H9 (cell line): ENCODE measurements around the gene TBXA2R. TPM values are rescaled to one million over a fixed set of nuclear protein-coding genes. Genes with fewer than 3 reads are reported as not detected.

ENCODE experiments used
- DNase-seq: peaks from one replicate; pipeline ENCODE4 v3.0.0-alpha.2; 2017
- H2AFZ ChIP-seq: one replicate; pipeline ENCODE4 v1.6.1; 2013; ENCODE audit warnings: mild to moderate bottlenecking, low read length, control low read depth, moderate library complexity
- H2AK5ac ChIP-seq: 2 replicates; pipeline ENCODE4 v1.6.1; 2013; ENCODE audit warnings: low read length, control low read depth, mixed read lengths; ENCODE audit not compliant: insufficient read length
- H2BK120ac ChIP-seq: one replicate; pipeline ENCODE4 v1.6.1; 2013; ENCODE audit warnings: low read depth, mild to moderate bottlenecking, low read length, control low read depth, inconsistent platforms; ENCODE audit not compliant: poor library complexity, severe bottlenecking
- H2BK12ac ChIP-seq: 2 replicates; pipeline ENCODE4 v1.6.1; 2013; ENCODE audit warnings: low read length, control low read depth, mixed read lengths, low read depth; ENCODE audit not compliant: insufficient read length
- H2BK15ac ChIP-seq: 2 replicates; pipeline ENCODE4 v1.6.1; 2013; ENCODE audit warnings: low read depth, low read length, control low read depth
- H2BK20ac ChIP-seq: one replicate; pipeline ENCODE4 v1.6.1; 2013; ENCODE audit warnings: low read depth, mild to moderate bottlenecking, low read length, control low read depth, inconsistent platforms; ENCODE audit not compliant: poor library complexity, severe bottlenecking
- H2BK5ac ChIP-seq: 2 replicates; pipeline ENCODE4 v1.6.1; 2013; ENCODE audit warnings: low read length, control low read depth, mixed read lengths; ENCODE audit not compliant: insufficient read length
- H3K14ac ChIP-seq: 2 replicates; pipeline ENCODE4 v1.6.1; 2013; ENCODE audit warnings: low read length, control low read depth; ENCODE audit not compliant: insufficient read depth
- H3K18ac ChIP-seq: 2 replicates; pipeline ENCODE4 v1.6.1; 2013; ENCODE audit warnings: low read depth, mild to moderate bottlenecking, mixed read lengths, low read length, control low read depth; ENCODE audit not compliant: insufficient read length
- H3K23ac ChIP-seq: 2 replicates; pipeline ENCODE4 v1.6.1; 2013; ENCODE audit warnings: low read length, control low read depth, mixed read lengths, low read depth; ENCODE audit not compliant: insufficient read length
- H3K23me2 ChIP-seq: 2 replicates; pipeline ENCODE4 v1.6.1; 2013; ENCODE audit warnings: low read depth, mild to moderate bottlenecking, mixed read lengths, low read length, control low read depth; ENCODE audit not compliant: insufficient read length, poor library complexity, severe bottlenecking
- H3K27ac ChIP-seq: 2 replicates; pipeline ENCODE4 v1.5.1; 2013; ENCODE audit warnings: low read length, control low read depth, mixed read lengths, low read depth; ENCODE audit not compliant: insufficient read length
- H3K27me3 ChIP-seq: 2 replicates; pipeline ENCODE4 v1.6.1; 2013; ENCODE audit warnings: low read length, control low read depth, inconsistent platforms; ENCODE audit not compliant: insufficient read depth
- H3K4ac ChIP-seq: 2 replicates; pipeline ENCODE4 v1.6.1; 2013; ENCODE audit warnings: low read depth, mild to moderate bottlenecking, control low read depth, inconsistent platforms, low read length, moderate library complexity
- H3K4me1 ChIP-seq: 2 replicates; pipeline ENCODE4 v1.6.1; 2013; ENCODE audit warnings: low read length, control low read depth, inconsistent platforms; ENCODE audit not compliant: insufficient read depth
- H3K4me2 ChIP-seq: 2 replicates; pipeline ENCODE4 v1.6.1; 2013; ENCODE audit warnings: low read length, control low read depth, mixed read lengths; ENCODE audit not compliant: insufficient read length, insufficient read depth
- H3K56ac ChIP-seq: 2 replicates; pipeline ENCODE4 v1.6.1; 2013; ENCODE audit warnings: low read depth, mild to moderate bottlenecking, mixed read lengths, low read length, control low read depth; ENCODE audit not compliant: insufficient read length
- H3K79me1 ChIP-seq: 2 replicates; pipeline ENCODE4 v1.6.1; 2013; ENCODE audit warnings: low read depth, mild to moderate bottlenecking, moderate library complexity, low read length, control low read depth, inconsistent platforms; ENCODE audit not compliant: insufficient read depth, poor library complexity, severe bottlenecking
- H3K79me2 ChIP-seq: 2 replicates; pipeline ENCODE4 v1.6.1; 2013; ENCODE audit warnings: low read length, control low read depth, inconsistent platforms; ENCODE audit not compliant: insufficient read depth
- H3K9ac ChIP-seq: 2 replicates; pipeline ENCODE4 v1.6.1; 2013; ENCODE audit warnings: low read length, control low read depth, mixed read lengths; ENCODE audit not compliant: insufficient read length; ENCODE audit errors: extremely low read depth
- H3K9me3 ChIP-seq: one replicate; pipeline ENCODE4 v1.6.1; 2013; ENCODE audit warnings: low read depth, low read length, inconsistent platforms; ENCODE audit not compliant: control insufficient read depth
- H3T11ph ChIP-seq: one replicate; pipeline ENCODE4 v1.6.1; 2013; ENCODE audit warnings: mild to moderate bottlenecking, low read length, control low read depth, inconsistent platforms
- H4K20me1 ChIP-seq: one replicate; pipeline ENCODE4 v1.6.1; 2013; ENCODE audit not compliant: control insufficient read depth, insufficient read length, insufficient read depth
- H4K5ac ChIP-seq: 2 replicates; pipeline ENCODE4 v1.6.1; 2013; ENCODE audit warnings: low read depth, mild to moderate bottlenecking, mixed read lengths, low read length, control low read depth; ENCODE audit not compliant: insufficient read length
- H4K8ac ChIP-seq: replicated peaks from 2 replicates; pipeline ENCODE4 v1.6.1; 2013; ENCODE audit warnings: low read length, control low read depth, mixed read lengths, low read depth; ENCODE audit not compliant: insufficient read length
- H4K91ac ChIP-seq: 2 replicates; pipeline ENCODE4 v1.6.1; 2013; ENCODE audit warnings: low read depth, mild to moderate bottlenecking, moderate library complexity, mixed read lengths, low read length, control low read depth; ENCODE audit not compliant: insufficient read length
- H3K27ac Mint-ChIP-seq, 3 experiments: 2 replicates in 2 of 3; 3 replicates in 1 of 3; pipeline ENCODE4 v1.8.0; 2020 to 2021; ENCODE audit warnings: mixed read lengths in 3 of 3, mild to moderate bottlenecking in 1 of 3, moderate library complexity in 1 of 3
- H3K27me3 Mint-ChIP-seq: 2 replicates; pipeline ENCODE4 v1.8.0; 2021; ENCODE audit warnings: low read depth, mild to moderate bottlenecking, moderate library complexity, mixed read lengths
- H3K36me3 Mint-ChIP-seq, 3 experiments: 2 replicates in 2 of 3; 3 replicates in 1 of 3; pipeline ENCODE4 v1.8.0; 2020 to 2021; ENCODE audit warnings: low read depth in 3 of 3, mixed read lengths in 3 of 3; ENCODE audit not compliant: insufficient read depth in 1 of 3
- H3K4me1 Mint-ChIP-seq, 2 experiments: 2 replicates each; pipeline ENCODE4 v1.8.0; 2020; ENCODE audit warnings: mixed read lengths in 2 of 2
- H3K4me3 Mint-ChIP-seq, 2 experiments: 2 replicates in 1 of 2; 3 replicates in 1 of 2; pipeline ENCODE4 v1.8.0; 2020 to 2021; ENCODE audit warnings: mild to moderate bottlenecking in 2 of 2, mixed read lengths in 2 of 2, moderate library complexity in 1 of 2
- H3K9me3 Mint-ChIP-seq, 2 experiments: 2 replicates in 1 of 2; 3 replicates in 1 of 2; pipeline ENCODE4 v1.8.0; 2020; ENCODE audit warnings: mild to moderate bottlenecking in 2 of 2, mixed read lengths in 2 of 2, moderate library complexity in 1 of 2
- WGBS: extraction: QIAGEN DNeasy Blood & Tissue Kit; methylation state at CpG from one replicate; pipeline ENCODE4 v1.1.7; 2013; ENCODE audit warnings: missing lambda C conversion rate, low lambda C conversion rate, mixed read lengths; ENCODE audit not compliant: insufficient read length; ENCODE audit errors: extremely low coverage; 5-methylcytosine and 5-hydroxymethylcytosine counted together
- total RNA-seq: library from RNA; stranded (reverse); gene quantifications from 2 replicates; pipeline ENCODE4 v1.2.1, GENCODE V29; 2021
- TF ChIP-seq, protein P1 (sequence below): fragments of 200-600 bp; sonication (generic); conservative IDR thresholded peaks from 3 replicates; pipeline ENCODE4 v1.8.0; 2021; ENCODE audit warnings: antibody characterized with exemption, mild to moderate bottlenecking

Gene TBXA2R
- total RNA-seq, 1 experiment from 2014 or later, result 0.63 TPM

DNA sequence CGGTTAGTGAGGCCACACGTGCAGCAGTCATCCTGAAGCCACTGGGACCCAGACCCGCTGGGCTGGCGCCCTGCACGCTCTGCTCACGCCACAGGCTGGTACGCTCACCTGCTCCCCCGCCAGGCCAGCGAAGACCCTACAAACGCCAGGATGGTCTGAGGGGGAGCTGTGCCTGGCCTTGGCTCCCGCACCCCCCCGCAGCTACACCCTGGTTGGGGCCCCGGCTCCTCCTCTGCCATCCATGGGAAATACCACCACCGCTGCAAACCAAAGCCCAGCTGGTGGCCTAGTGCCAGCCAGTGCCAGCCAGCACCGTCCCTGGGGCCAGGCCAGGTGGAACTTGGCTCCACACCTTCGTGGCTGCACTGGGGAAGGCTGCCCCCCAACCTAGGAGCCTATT lies 43.2 kb upstream of the TBXA2R start:
- Histone ChIP-seq H3K4me2 (no peak overlapping the region), H4K20me1 (peaks cover 3% of the 10 kb centered on the region), H2AK5ac (no peak overlapping the region), H3K9me3 (no peaks in the 10 kb centered on the region), H3K56ac (no peak overlapping the region), H4K8ac (no peak overlapping the region), H2BK5ac (no peak overlapping the region), H3K27me3 (no peaks in the 10 kb centered on the region), H3K9ac (no peak overlapping the region), H3K23ac (no peak overlapping the region), H2BK12ac (no peak overlapping the region), H3K18ac (no peak overlapping the region), H2BK15ac (no peak overlapping the region), H3K79me1 (no peaks in the 10 kb centered on the region), H3T11ph (no peak overlapping the region), H2AFZ (no peak overlapping the region), H3K23me2 (no peaks in the 10 kb centered on the region), H3K14ac (no peak overlapping the region), H2BK120ac (no peak overlapping the region), H3K4me1 (no peaks in the 10 kb centered on the region), H3K79me2 (no peaks in the 10 kb centered on the region), H3K27ac (no peak overlapping the region), H4K91ac (no peak overlapping the region), H2BK20ac (no peak overlapping the region), H4K5ac (no peak overlapping the region), H3K4ac (no peak overlapping the region)
- no peak for DNase-seq
- H3K9me3 Mint-ChIP-seq, result no peaks in the 10 kb centered on the region; a peak in 1 of 5 replicates
- H3K27me3 Mint-ChIP-seq, result no peaks in the 10 kb centered on the region
- WGBS, result no CpG with 5 or more reads among the region's 16 CpGs
- no peak overlapping the region for H3K4me3 Mint-ChIP-seq
- no peaks in the 10 kb centered on the region for H3K4me1 Mint-ChIP-seq
- TF ChIP-seq, protein P1, sequence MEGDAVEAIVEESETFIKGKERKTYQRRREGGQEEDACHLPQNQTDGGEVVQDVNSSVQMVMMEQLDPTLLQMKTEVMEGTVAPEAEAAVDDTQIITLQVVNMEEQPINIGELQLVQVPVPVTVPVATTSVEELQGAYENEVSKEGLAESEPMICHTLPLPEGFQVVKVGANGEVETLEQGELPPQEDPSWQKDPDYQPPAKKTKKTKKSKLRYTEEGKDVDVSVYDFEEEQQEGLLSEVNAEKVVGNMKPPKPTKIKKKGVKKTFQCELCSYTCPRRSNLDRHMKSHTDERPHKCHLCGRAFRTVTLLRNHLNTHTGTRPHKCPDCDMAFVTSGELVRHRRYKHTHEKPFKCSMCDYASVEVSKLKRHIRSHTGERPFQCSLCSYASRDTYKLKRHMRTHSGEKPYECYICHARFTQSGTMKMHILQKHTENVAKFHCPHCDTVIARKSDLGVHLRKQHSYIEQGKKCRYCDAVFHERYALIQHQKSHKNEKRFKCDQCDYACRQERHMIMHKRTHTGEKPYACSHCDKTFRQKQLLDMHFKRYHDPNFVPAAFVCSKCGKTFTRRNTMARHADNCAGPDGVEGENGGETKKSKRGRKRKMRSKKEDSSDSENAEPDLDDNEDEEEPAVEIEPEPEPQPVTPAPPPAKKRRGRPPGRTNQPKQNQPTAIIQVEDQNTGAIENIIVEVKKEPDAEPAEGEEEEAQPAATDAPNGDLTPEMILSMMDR, result 0 out of 3 replicates have a peak, but pooled peaks have one; percentile 21
- H3K36me3 Mint-ChIP-seq, result peaks cover 2 to 26% (median 21%) of the 10 kb centered on the region in 3 experiments; a peak in 6 of 7 replicates
- no peak overlapping the region for H3K27ac Mint-ChIP-seq
